Ovary (tissue), 9 donors: Measurements from ENCODE around the gene BBLN. TPM values are rescaled to one million over a fixed set of nuclear protein-coding genes. Genes with fewer than 3 reads are reported as not detected.
A peak's percentile ranks its signal among the peaks of the same experiment; 100 is the strongest.

Source experiments
- DNase-seq, 5 donors: peaks; one replicate each; pipeline ENCODE4 v3.0.0-alpha.2; 2019 to 2020
- H3K27ac ChIP-seq, 2 donors: fragments of 200-600 bp; one replicate each; pipeline versions ENCODE4 v1.5.1 to v1.8.0; 2019 to 2022
- H3K27me3 ChIP-seq: fragments of 200-600 bp; one replicate; pipeline ENCODE4 v1.8.0; 2022
- H3K36me3 ChIP-seq: fragments of 200-600 bp; sonication (generic); one replicate; pipeline ENCODE4 v1.5.1; 2019
- H3K4me1 ChIP-seq: one replicate; pipeline ENCODE4 v1.8.1; 2013; ENCODE audit warnings: mild to moderate bottlenecking, moderate library complexity; ENCODE audit not compliant: insufficient read depth
- H3K4me3 ChIP-seq: fragments of 200-600 bp; sonication (generic); one replicate; pipeline ENCODE4 v1.5.1; 2017
- H3K9me3 ChIP-seq, 2 donors: fragments of 200-600 bp in 1 of 2; sonication (generic) in 1 of 2; one replicate each; pipeline versions ENCODE4 v1.5.1 to v1.8.1; 2013 to 2019; ENCODE audit warnings: mild to moderate bottlenecking in 1 of 2, moderate library complexity in 1 of 2
- EP300 ChIP-seq: sonication (generic); formaldehyde crosslinking; IDR thresholded peaks from one replicate; pipeline ENCODE4 v1.6.1; 2017; ENCODE audit warnings: antibody characterized with exemption
- POLR2A ChIP-seq: fragments of 450-650 bp; IDR thresholded peaks from one replicate; pipeline ENCODE4 v1.6.1; 2017; ENCODE audit warnings: antibody characterized with exemption, mild to moderate bottlenecking, moderate library complexity
- WGBS, 3 donors: extraction: QIAGEN DNeasy Blood & Tissue Kit in 1 of 3; methylation state at CpG; one replicate each; pipeline versions ENCODE4 v1.1.5 to v1.1.7; 2013 to 2017; 5-methylcytosine and 5-hydroxymethylcytosine counted together
- intact Hi-C, 4 donors: fragments of 100-400 bp; cut with DNase I; formaldehyde crosslinking; loops; one replicate each; pipeline versions ENCODE4 v1.11.0 to v1.15.1; 2022 to 2023
- polyA plus RNA-seq, 2 donors: library from polyadenylated mRNA; stranded (reverse); fragments of 200-250 nt in 1 of 2; fragments of 350-450 nt in 1 of 2; fragmentation: Illumina TruSeq in 1 of 2; extraction: RNeasy Lipid Tissue Mini Kit (QIAGEN cat#74804) in 1 of 2; gene quantifications; one replicate each; pipeline ENCODE4 v1.2.3, GENCODE V29; 2013 to 2014
- total RNA-seq, 7 donors: library from RNA; depleted of rRNA in 2 of 7; stranded (reverse); fragments of >200 nt in 2 of 7; fragmentation: NEBNext Ultra II Directional in 3 of 7; extraction: Animal tissue kit (Norgen Biotek cat#: 25700) in 3 of 7; gene quantifications; one replicate each; pipeline versions ENCODE4 v1.1.0 to v1.2.4, GENCODE V29; 2016 to 2023
- TF ChIP-seq, protein P1 (sequence below), 3 donors: fragments of 450-650 bp in 2 of 3; fragments of 200-600 bp in 1 of 3; IDR thresholded peaks; one replicate each; pipeline versions ENCODE4 v1.5.1 to v1.8.0; 2016 to 2022; ENCODE audit warnings: antibody characterized with exemption in 3 of 3, mild to moderate bottlenecking in 1 of 3
- donor health status: DM: no; HTN: no; CAD: no; lungs with moderate emphysema.
- donor health status: DM: no; HTN: no; CAD: no.
- donor health status: Bipolar disorder and iron deficiency.
- donor health status: DM: yes; HTN: yes; CAD: no.
- donor health status: DM: no; HTN: no; CAD: no.
- donor health status: DM: yes; HTN: yes; CAD: no.

The BBLN gene
- total and polyA plus RNA-seq, 9 donors: 2.4 to 210 (median 31.7) TPM

DNA sequence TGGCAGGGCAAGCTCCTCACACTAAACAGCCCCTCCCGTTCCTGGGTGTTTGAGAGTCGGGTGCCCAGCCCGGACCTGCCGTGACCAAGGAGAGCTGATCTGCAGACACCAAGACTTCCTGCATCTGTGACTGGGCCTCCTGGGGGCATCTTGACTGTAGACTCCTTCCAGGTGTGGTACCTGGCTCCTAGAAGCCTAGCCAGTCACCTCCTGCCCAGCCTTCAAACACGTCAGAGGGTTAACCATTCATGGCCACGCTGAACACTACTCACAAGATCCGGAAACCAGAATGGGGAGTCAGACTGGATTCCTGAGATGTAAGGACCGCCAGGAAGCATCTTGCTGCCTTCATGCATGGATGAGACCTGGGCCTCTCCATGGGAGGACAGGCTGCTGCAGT is 14.5 kb upstream of the BBLN start:
- no peak for DNase-seq
- intact Hi-C loops: no loop called here
- 75 to 80% (median 75%) methylated on average over 8 of the region's 8 CpGs for WGBS, 3 donors
- Histone ChIP-seq H3K9me3 (no peaks in the 10 kb centered on the region), H3K27ac (no peak overlapping the region), H3K4me1 (no peaks in the 10 kb centered on the region), H3K4me3 (no peak overlapping the region), H3K36me3 (no peaks in the 10 kb centered on the region), H3K27me3 (no peaks in the 10 kb centered on the region)
- no peak for TF ChIP-seq POLR2A
- no peak for TF ChIP-seq EP300
- TF ChIP-seq, protein P1, sequence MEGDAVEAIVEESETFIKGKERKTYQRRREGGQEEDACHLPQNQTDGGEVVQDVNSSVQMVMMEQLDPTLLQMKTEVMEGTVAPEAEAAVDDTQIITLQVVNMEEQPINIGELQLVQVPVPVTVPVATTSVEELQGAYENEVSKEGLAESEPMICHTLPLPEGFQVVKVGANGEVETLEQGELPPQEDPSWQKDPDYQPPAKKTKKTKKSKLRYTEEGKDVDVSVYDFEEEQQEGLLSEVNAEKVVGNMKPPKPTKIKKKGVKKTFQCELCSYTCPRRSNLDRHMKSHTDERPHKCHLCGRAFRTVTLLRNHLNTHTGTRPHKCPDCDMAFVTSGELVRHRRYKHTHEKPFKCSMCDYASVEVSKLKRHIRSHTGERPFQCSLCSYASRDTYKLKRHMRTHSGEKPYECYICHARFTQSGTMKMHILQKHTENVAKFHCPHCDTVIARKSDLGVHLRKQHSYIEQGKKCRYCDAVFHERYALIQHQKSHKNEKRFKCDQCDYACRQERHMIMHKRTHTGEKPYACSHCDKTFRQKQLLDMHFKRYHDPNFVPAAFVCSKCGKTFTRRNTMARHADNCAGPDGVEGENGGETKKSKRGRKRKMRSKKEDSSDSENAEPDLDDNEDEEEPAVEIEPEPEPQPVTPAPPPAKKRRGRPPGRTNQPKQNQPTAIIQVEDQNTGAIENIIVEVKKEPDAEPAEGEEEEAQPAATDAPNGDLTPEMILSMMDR (IDR thresholded peaks at IDR 0.05): no peak

DNA sequence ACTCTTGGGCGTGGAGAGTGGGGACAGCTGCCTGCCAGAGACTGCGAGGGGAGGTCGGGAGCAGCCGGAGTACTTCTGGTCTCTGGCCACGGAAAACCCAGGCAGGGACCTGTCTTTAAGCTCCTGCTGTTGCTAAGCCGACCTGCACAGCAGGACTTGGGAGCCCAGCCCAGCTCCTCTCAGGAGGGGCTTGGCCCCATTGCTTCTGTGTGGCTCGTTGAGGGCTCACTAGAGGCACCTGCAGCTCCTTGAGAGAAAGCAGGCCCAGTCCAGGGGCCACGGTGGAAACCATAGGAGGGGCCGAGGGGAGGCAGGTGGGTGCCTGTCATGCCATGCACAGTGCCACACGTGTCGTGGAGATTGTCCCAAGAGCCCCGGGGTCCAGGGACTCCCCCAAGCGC is 14.1 kb upstream of the BBLN start:
- peak in 1 of 5 donors; percentile 14 for DNase-seq
- WGBS, 3 donors: 67 to 79% (median 79%) methylated on average over 13 of the region's 13 CpGs
- H3K36me3 ChIP-seq: no peaks in the 10 kb centered on the region
- TF ChIP-seq EP300 (no peak), POLR2A (no peak)
- TF ChIP-seq, protein P1 (IDR thresholded peaks at IDR 0.05): no peak
- H3K4me1 ChIP-seq: no peaks in the 10 kb centered on the region
- no peak overlapping the region for H3K4me3 ChIP-seq
- no peaks in the 10 kb centered on the region for H3K27me3 ChIP-seq
- H3K9me3 ChIP-seq: no peaks in the 10 kb centered on the region
- no peak overlapping the region for H3K27ac ChIP-seq
- intact Hi-C loops: no loop called here

DNA sequence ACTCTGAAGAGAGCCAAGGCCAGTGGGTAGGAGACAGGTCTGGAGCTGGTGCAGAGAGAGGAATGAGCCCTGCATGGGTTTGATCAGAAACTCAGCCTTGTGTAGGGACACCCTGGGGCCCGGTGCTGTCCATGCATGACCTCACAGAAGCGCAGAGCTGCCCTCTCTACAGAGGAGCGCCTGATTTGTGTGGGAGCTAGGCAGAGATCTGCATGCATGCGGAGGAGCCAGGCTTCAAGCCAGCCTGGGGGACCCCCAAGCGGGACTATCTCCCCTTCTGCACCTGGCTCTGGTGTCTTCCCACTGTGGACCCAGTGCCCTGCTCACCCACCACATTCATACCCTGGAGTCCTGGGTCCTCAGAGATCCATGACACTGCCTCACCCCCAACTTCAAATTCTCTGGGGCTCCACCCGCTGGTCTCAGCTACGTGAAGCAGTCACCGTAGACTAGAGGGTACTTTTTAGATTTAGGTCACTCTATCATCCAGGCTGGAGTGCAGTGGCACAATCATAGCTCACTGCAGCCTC is 13.4 kb upstream of the BBLN start:
- peak in 2 of 5 donors; percentile 15 to 26 for DNase-seq
- Histone ChIP-seq H3K36me3 (no peaks in the 10 kb centered on the region), H3K9me3 (no peaks in the 10 kb centered on the region), H3K4me3 (no peak overlapping the region), H3K27me3 (no peaks in the 10 kb centered on the region), H3K27ac (no peak overlapping the region), H3K4me1 (no peaks in the 10 kb centered on the region)
- TF ChIP-seq POLR2A (no peak), EP300 (no peak)
- TF ChIP-seq, protein P1 (IDR thresholded peaks at IDR 0.05): no peak
- intact Hi-C loops: no loop called here
- 82 to 85% (median 83%) methylated on average over 8 of the region's 8 CpGs for WGBS, 3 donors

DNA sequence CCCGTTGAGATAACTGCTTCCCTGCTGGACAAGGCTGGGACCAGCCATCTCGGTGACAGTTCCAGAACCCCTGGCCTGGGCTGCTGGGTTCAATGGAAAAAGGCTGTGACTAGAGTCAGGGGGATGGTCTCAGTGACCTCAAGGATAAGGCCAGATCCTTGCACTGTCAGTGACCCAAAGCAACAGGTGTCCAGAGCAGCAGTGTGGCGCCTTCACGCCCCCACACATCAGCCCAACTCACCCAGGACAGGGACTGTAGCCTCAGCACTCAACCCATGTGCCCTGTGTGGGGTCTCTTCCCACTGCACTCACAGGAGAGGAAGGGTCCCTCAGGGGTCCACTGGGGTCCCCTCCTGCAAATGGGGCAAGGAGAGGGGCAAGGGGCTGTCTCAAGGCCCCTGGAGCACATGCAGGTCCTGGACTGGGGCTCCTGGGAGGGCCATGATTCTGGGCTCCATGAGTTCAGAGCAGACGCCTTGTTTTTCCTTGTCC is 11.5 kb upstream of the BBLN start:
- Histone ChIP-seq H3K4me1 (no peaks in the 10 kb centered on the region), H3K36me3 (no peaks in the 10 kb centered on the region), H3K27ac (no peak overlapping the region), H3K4me3 (no peak overlapping the region), H3K9me3 (no peaks in the 10 kb centered on the region), H3K27me3 (no peaks in the 10 kb centered on the region)
- whole genome bisulfite sequencing, 3 donors: 79 to 80% (median 80%) methylated on average over 5 of the region's 5 CpGs
- intact Hi-C loops: no loop called here
- DNase-seq: peak in 1 of 5 donors; percentile 9
- TF ChIP-seq POLR2A (no peak), EP300 (no peak)
- TF ChIP-seq, protein P1 (IDR thresholded peaks at IDR 0.05): no peak
